ENCODE results near the gene ANKRD13A.

GRCh38 chr12:110071967-110072366, 72.7 kb downstream of the ANKRD13A start:
- TF ChIP-seq PBX3 (IDR thresholded peaks at IDR 0.05) (no peak), MAX (IDR thresholded peaks at IDR 0.05; ENCODE audit: low read depth) (no peak), JUND (IDR thresholded peaks at IDR 0.05) (no peak), CTCF (IDR thresholded peaks at IDR 0.05) (no peak), RXRA (IDR thresholded peaks at IDR 0.05; ENCODE audit: borderline replicate concordance, low read depth) (no peak), EP300 (IDR thresholded peaks at IDR 0.05; ENCODE audit: borderline replicate concordance in 1 of 2, low read depth in 1 of 2, low read length in 1 of 2) (no peak), RAD21 (IDR thresholded peaks at IDR 0.05; ENCODE audit: low read length) (no peak), ZBTB33 (IDR thresholded peaks at IDR 0.05; ENCODE audit: borderline replicate concordance, low read depth) (no peak), USF1 (IDR thresholded peaks at IDR 0.05; ENCODE audit: borderline replicate concordance, low read depth) (no peak), FOXJ3 (CRISPR knock-in tag; IDR thresholded peaks at IDR 0.05) (no peak), NRF1 (IDR thresholded peaks at IDR 0.05; ENCODE audit: low read depth, low read length) (no peak), REST (IDR thresholded peaks at IDR 0.05; ENCODE audit: low read depth, low read length) (no peak)

Data from SK-N-SH (cell line).